Measurements from ENCODE around the gene ZNF784. TPM values are rescaled to one million over a fixed set of nuclear protein-coding genes. Genes with fewer than 3 reads are reported as not detected.

Gene ZNF784
- total RNA-seq, 1 donor from 2014 or later = 12.4 TPM

DNA sequence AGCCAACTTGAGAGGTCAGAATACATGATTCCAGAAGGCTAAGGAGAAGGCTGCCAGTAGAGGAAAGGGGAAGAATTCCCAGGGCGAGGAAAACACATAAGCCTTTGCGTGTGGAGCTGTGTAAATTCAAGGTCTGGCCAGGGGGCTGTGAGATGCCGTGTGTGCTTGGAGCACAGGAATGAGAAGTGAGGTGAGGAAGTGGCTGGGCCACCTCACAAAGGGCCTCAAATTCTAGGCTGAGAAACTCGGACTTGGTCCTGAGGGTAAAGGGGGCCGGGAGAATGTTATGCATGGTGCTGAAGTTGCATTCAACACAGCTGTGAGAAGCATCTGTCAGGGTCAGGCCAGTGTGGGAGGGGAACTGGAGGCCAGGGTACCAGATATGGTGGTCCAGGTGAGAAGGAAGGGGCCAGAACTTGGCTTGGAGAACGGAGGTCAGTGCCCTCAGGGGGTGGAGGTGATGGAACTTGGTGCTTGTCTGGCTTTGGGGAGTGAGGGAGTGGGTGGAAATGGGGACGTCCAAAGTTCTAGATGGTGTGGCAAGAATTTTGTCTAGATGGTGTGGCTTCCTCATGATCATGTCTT lies 11.6 kb upstream of the ZNF784 start:
- peaks cover 2% of the 10 kb centered on the region for H3K9me3 Mint-ChIP-seq
- TF ChIP-seq, protein P1, sequence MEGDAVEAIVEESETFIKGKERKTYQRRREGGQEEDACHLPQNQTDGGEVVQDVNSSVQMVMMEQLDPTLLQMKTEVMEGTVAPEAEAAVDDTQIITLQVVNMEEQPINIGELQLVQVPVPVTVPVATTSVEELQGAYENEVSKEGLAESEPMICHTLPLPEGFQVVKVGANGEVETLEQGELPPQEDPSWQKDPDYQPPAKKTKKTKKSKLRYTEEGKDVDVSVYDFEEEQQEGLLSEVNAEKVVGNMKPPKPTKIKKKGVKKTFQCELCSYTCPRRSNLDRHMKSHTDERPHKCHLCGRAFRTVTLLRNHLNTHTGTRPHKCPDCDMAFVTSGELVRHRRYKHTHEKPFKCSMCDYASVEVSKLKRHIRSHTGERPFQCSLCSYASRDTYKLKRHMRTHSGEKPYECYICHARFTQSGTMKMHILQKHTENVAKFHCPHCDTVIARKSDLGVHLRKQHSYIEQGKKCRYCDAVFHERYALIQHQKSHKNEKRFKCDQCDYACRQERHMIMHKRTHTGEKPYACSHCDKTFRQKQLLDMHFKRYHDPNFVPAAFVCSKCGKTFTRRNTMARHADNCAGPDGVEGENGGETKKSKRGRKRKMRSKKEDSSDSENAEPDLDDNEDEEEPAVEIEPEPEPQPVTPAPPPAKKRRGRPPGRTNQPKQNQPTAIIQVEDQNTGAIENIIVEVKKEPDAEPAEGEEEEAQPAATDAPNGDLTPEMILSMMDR (conservative IDR thresholded peaks at IDR 0.05) = no peak
- H3K36me3 Mint-ChIP-seq (ENCODE audit: low read depth) = peaks cover 10% of the 10 kb centered on the region
- H3K4me1 Mint-ChIP-seq = peaks cover 49% of the 10 kb centered on the region
- peaks cover 2% of the 10 kb centered on the region for H3K27me3 Mint-ChIP-seq (ENCODE audit: low read depth)
- peak overlapping the region; percentile 100 for H3K27ac Mint-ChIP-seq (ENCODE audit: unreplicated experiment)
- no peak for DNase-seq (ENCODE audit: low read depth, low spot score)
- H3K4me3 Mint-ChIP-seq = peak overlapping the region; percentile 96

DNA sequence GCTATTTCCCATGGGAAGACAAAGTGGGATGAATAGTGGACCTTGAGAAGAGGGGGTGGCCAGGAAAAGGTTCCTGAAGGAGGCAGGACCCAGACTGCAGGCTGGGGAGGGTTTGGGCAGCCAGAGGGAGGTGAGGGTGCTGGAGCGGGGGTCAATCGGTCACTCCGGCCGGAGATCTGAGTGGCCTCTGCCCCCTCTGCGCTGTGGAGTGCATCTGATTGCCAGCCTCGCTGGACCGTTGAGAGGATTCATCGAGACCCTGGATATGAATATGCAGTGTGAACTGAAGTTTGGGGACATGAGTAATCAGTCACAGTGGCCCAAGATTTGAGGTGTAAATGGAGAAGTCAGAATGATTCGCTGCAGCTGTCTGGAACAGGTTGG lies 11.0 kb upstream of the ZNF784 start:
- Mint-ChIP-seq H3K27me3 (ENCODE audit: low read depth) (no peaks in the 10 kb centered on the region), H3K9me3 (peaks cover 2% of the 10 kb centered on the region), H3K36me3 (ENCODE audit: low read depth) (peaks cover 8% of the 10 kb centered on the region), H3K4me3 (peak overlapping the region; percentile 96), H3K27ac (ENCODE audit: unreplicated experiment) (peak overlapping the region; percentile 100), H3K4me1 (peaks cover 45% of the 10 kb centered on the region)
- TF ChIP-seq, protein P1 (conservative IDR thresholded peaks at IDR 0.05) = no peak
- no peak for DNase-seq (ENCODE audit: low read depth, low spot score)

DNA sequence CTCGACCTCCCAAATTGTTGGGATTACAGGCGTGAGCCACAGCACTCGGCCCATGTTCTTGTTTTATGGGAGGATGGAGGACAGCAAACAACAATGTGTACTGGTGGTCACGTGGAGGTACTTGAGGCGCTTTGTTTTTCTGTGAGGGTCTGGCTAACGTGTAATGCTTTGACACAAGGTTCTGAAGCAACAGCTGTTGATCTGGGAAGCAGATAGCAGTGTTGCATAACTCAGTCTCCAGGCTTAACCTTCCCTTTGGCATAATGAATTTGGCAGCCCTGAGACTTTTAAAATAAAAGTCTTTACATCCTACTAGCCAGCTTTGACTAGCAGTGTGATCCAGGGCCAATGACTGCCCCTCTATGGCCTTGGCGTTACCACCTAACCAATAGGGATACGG lies 9.5 kb upstream of the ZNF784 start:
- H3K4me3 Mint-ChIP-seq = peak overlapping the region; percentile 96
- TF ChIP-seq, protein P1 (conservative IDR thresholded peaks at IDR 0.05) = no peak
- no peak for DNase-seq (ENCODE audit: low read depth, low spot score)
- no peak overlapping the region for H3K27ac Mint-ChIP-seq (ENCODE audit: unreplicated experiment)
- no peaks in the 10 kb centered on the region for H3K27me3 Mint-ChIP-seq (ENCODE audit: low read depth)
- peaks cover 4% of the 10 kb centered on the region for H3K36me3 Mint-ChIP-seq (ENCODE audit: low read depth)
- no peaks in the 10 kb centered on the region for H3K9me3 Mint-ChIP-seq
- H3K4me1 Mint-ChIP-seq = peaks cover 39% of the 10 kb centered on the region

DNA sequence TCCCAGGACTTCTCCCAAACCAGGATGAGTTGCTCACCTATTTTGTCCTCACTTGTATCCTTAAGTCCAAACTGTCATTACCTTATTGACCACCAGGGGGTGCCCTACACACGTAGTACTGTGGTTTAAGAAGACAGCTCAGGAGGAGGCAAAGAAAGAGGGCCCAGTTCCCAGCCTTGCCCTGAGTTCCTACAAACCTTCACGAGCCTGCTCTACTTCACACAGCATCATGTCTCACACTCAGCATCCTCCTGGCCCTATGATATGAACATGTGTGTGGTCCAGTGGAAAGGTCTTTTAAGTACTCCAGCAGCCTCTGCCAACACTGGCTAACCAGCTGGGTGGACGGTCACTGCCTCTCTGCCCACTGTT lies 8.1 kb upstream of the ZNF784 start:
- peak; percentile 94 for DNase-seq (ENCODE audit: low read depth, low spot score)
- TF ChIP-seq, protein P1 (conservative IDR thresholded peaks at IDR 0.05) = peak; percentile 86
- Mint-ChIP-seq H3K4me3 (peak overlapping the region; percentile 78), H3K36me3 (ENCODE audit: low read depth) (no peaks in the 10 kb centered on the region), H3K4me1 (peaks cover 33% of the 10 kb centered on the region), H3K9me3 (no peaks in the 10 kb centered on the region), H3K27ac (ENCODE audit: unreplicated experiment) (no peak overlapping the region), H3K27me3 (ENCODE audit: low read depth) (no peaks in the 10 kb centered on the region)

DNA sequence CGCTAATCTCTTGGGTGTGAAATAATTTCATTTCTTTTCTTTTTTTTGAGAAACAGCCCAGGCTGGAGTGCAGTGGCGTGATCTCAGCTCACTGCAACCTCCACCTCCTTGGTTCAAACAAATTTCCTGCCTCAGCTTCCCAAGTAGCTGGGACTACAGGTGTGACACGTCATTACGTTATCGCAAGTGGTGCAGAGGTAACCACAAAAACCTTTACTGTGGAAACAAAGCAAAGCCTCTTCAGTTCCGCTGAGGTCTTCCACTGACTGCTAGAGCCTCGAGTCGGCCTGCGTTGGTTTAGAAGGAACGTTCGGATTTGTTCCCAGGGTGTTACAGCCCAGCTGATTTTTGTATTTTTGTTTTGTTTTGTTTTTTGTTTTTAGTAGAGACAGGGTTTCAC lies 2.0 kb upstream of the ZNF784 start:
- TF ChIP-seq, protein P1 (conservative IDR thresholded peaks at IDR 0.05) = no peak
- Mint-ChIP-seq H3K4me3 (peak overlapping the region; percentile 44), H3K27me3 (ENCODE audit: low read depth) (peaks cover 5% of the 10 kb centered on the region), H3K9me3 (peaks cover 3% of the 10 kb centered on the region), H3K4me1 (peaks cover 20% of the 10 kb centered on the region), H3K36me3 (ENCODE audit: low read depth) (peaks cover 7% of the 10 kb centered on the region), H3K27ac (ENCODE audit: unreplicated experiment) (no peak overlapping the region)
- DNase-seq (ENCODE audit: low read depth, low spot score) = no peak
